Mucosa of rectum (tissue), 2 donors: ENCODE measurements around the gene PTH1R.

Source experiments
- H3K27ac ChIP-seq, 2 donors: one replicate each; pipeline ENCODE4 v1.7.0; 2013; ENCODE audit warnings: inconsistent platforms in 2 of 2, low read depth in 2 of 2, low read length in 2 of 2
- H3K27me3 ChIP-seq, 2 donors: one replicate each; pipeline ENCODE4 v1.7.0; 2013; ENCODE audit warnings: low read length in 2 of 2; ENCODE audit not compliant: control insufficient read depth in 2 of 2, insufficient read depth in 2 of 2
- H3K36me3 ChIP-seq, 2 donors: one replicate each; pipeline ENCODE4 v1.7.0; 2013; ENCODE audit warnings: low read length in 2 of 2; ENCODE audit not compliant: control insufficient read depth in 2 of 2, insufficient read depth in 2 of 2
- H3K4me1 ChIP-seq, 2 donors: one replicate each; pipeline ENCODE4 v1.7.0; 2013; ENCODE audit warnings: low read length in 2 of 2, mild to moderate bottlenecking in 1 of 2; ENCODE audit not compliant: control insufficient read depth in 2 of 2, insufficient read depth in 2 of 2
- H3K4me3 ChIP-seq, 2 donors: one replicate each; pipeline ENCODE4 v1.7.0; 2013; ENCODE audit warnings: low read length in 2 of 2
- H3K9ac ChIP-seq, 2 donors: one replicate each; pipeline ENCODE4 v1.7.0; 2013; ENCODE audit warnings: low read length in 2 of 2, low read depth in 1 of 2, mild to moderate bottlenecking in 1 of 2
- H3K9me3 ChIP-seq, 2 donors: one replicate each; pipeline ENCODE4 v1.7.0; 2013; ENCODE audit warnings: low read length in 2 of 2; ENCODE audit not compliant: control insufficient read depth in 2 of 2
- donor health status: healthy.
- donor health status: Normal muscosa, but diverticular disease.

Gene PTH1R

GRCh38 chr3:46926871-46927717 is 49.6 kb downstream of the PTH1R start:
- peaks cover 50 to 55% of the 10 kb centered on the region in 2 donors for H3K4me1 ChIP-seq
- peak overlapping the region; percentile 3 to 5 for H3K4me3 ChIP-seq
- peaks cover 38 to 40% of the 10 kb centered on the region in 2 donors for H3K36me3 ChIP-seq
- H3K27ac ChIP-seq = peak overlapping the region; percentile 62 to 74
- H3K9me3 ChIP-seq = no peaks in the 10 kb centered on the region
- peak overlapping the region; percentile 3 to 38 for H3K9ac ChIP-seq
- H3K27me3 ChIP-seq = no peaks in the 10 kb centered on the region

- Histone ChIP-seq H3K36me3 (peaks cover 32 to 34% of the 10 kb centered on the region in 2 donors), H3K4me3 (peak overlapping the region; percentile 3 to 5), H3K9ac (peak overlapping the region; percentile 3 to 38), H3K9me3 (no peaks in the 10 kb centered on the region), H3K27me3 (no peaks in the 10 kb centered on the region), H3K27ac (peak overlapping the region; percentile 62 to 74), H3K4me1 (peaks cover 56 to 61% of the 10 kb centered on the region in 2 donors)
Observed at GRCh38 chr3:46927718-46928073, 50.2 kb downstream of the PTH1R start.

- Histone ChIP-seq H3K27ac (no peak overlapping the region), H3K27me3 (no peaks in the 10 kb centered on the region), H3K9ac (no peak overlapping the region), H3K9me3 (no peaks in the 10 kb centered on the region), H3K4me3 (peak overlapping the region in 1 of 2 donors; percentile 5), H3K36me3 (peaks cover 26 to 28% of the 10 kb centered on the region in 2 donors), H3K4me1 (peaks cover 62 to 66% of the 10 kb centered on the region in 2 donors)
Observed at GRCh38 chr3:46928282-46928681, 50.8 kb downstream of the PTH1R start.

GRCh38 chr3:46929324-46929723 is 51.8 kb downstream of the PTH1R start:
- H3K27me3 ChIP-seq = no peaks in the 10 kb centered on the region
- peak overlapping the region; percentile 20 to 67 for H3K27ac ChIP-seq
- no peak overlapping the region for H3K4me3 ChIP-seq
- H3K9ac ChIP-seq = peak overlapping the region in 1 of 2 donors; percentile 30
- H3K4me1 ChIP-seq = peaks cover 70 to 71% of the 10 kb centered on the region in 2 donors
- H3K36me3 ChIP-seq = peaks cover 18 to 21% of the 10 kb centered on the region in 2 donors
- H3K9me3 ChIP-seq = no peaks in the 10 kb centered on the region

GRCh38 chr3:46930166-46930944 is 52.8 kb downstream of the PTH1R start:
- Histone ChIP-seq H3K4me3 (no peak overlapping the region), H3K36me3 (peaks cover 15 to 16% of the 10 kb centered on the region in 2 donors), H3K27ac (peak overlapping the region; percentile 73 to 76), H3K9me3 (no peaks in the 10 kb centered on the region), H3K9ac (peak overlapping the region in 1 of 2 donors; percentile 12), H3K27me3 (no peaks in the 10 kb centered on the region), H3K4me1 (peaks cover 79 to 80% of the 10 kb centered on the region in 2 donors)

- H3K9me3 ChIP-seq = no peaks in the 10 kb centered on the region
- no peak overlapping the region for H3K9ac ChIP-seq
- H3K36me3 ChIP-seq = peaks cover 13 to 14% of the 10 kb centered on the region in 2 donors
- peaks cover 81 to 83% of the 10 kb centered on the region in 2 donors for H3K4me1 ChIP-seq
- H3K27ac ChIP-seq = peak overlapping the region; percentile 73 to 76
- no peaks in the 10 kb centered on the region for H3K27me3 ChIP-seq
- H3K4me3 ChIP-seq = no peak overlapping the region
Observed at GRCh38 chr3:46930945-46931403, 53.5 kb downstream of the PTH1R start.

GRCh38 chr3:46931631-46932331 is 54.3 kb downstream of the PTH1R start:
- Histone ChIP-seq H3K9ac (peak overlapping the region in 1 of 2 donors; percentile 36), H3K36me3 (peaks cover 12 to 18% of the 10 kb centered on the region in 2 donors), H3K4me1 (peaks cover 73 to 84% of the 10 kb centered on the region in 2 donors), H3K9me3 (no peaks in the 10 kb centered on the region), H3K27ac (peak overlapping the region; percentile 73 to 76), H3K4me3 (no peak overlapping the region), H3K27me3 (no peaks in the 10 kb centered on the region)

GRCh38 chr3:46932455-46933225 is 55.1 kb downstream of the PTH1R start:
- Histone ChIP-seq H3K27ac (peak overlapping the region; percentile 73 to 76), H3K27me3 (no peaks in the 10 kb centered on the region), H3K36me3 (peaks cover 18 to 19% of the 10 kb centered on the region in 2 donors), H3K9ac (peak overlapping the region; percentile 28 to 31), H3K9me3 (no peaks in the 10 kb centered on the region), H3K4me1 (peaks cover 65 to 75% of the 10 kb centered on the region in 2 donors), H3K4me3 (no peak overlapping the region)

GRCh38 chr3:46933261-46933660 is 55.7 kb downstream of the PTH1R start:
- H3K4me3 ChIP-seq = no peak overlapping the region
- peak overlapping the region; percentile 73 to 76 for H3K27ac ChIP-seq
- peak overlapping the region in 1 of 2 donors; percentile 27 for H3K9ac ChIP-seq
- no peaks in the 10 kb centered on the region for H3K9me3 ChIP-seq
- H3K36me3 ChIP-seq = peaks cover 23 to 24% of the 10 kb centered on the region in 2 donors
- no peaks in the 10 kb centered on the region for H3K27me3 ChIP-seq
- H3K4me1 ChIP-seq = peaks cover 61 to 71% of the 10 kb centered on the region in 2 donors
